Liver (tissue), 9 donors: Measurements from ENCODE around the gene CARMIL1. TPM values are rescaled to one million over a fixed set of nuclear protein-coding genes. Genes with fewer than 3 reads are reported as not detected.

Source experiments
- DNase-seq: peaks from one replicate; pipeline ENCODE4 v3.0.0-alpha.2; 2017; ENCODE audit warnings: low spot score
- H3K27ac ChIP-seq, 2 donors: one replicate each; pipeline ENCODE4 v1.7.0; 2013; ENCODE audit warnings: inconsistent platforms in 2 of 2, low read length in 2 of 2, control low read depth in 1 of 2, low read depth in 1 of 2, mild to moderate bottlenecking in 1 of 2
- H3K27me3 ChIP-seq, 4 donors: one replicate each; pipeline versions ENCODE4 v1.6.1 to v1.7.0; 2013; ENCODE audit warnings: low read length in 3 of 4, inconsistent platforms in 1 of 4, mild to moderate bottlenecking in 1 of 4, moderate library complexity in 1 of 4; ENCODE audit not compliant: control insufficient read depth in 4 of 4, insufficient read depth in 4 of 4
- H3K36me3 ChIP-seq, 4 donors: one replicate each; pipeline versions ENCODE4 v1.6.1 to v1.7.0; 2013; ENCODE audit warnings: low read length in 3 of 4, mild to moderate bottlenecking in 3 of 4, low read depth in 1 of 4, moderate library complexity in 1 of 4; ENCODE audit not compliant: control insufficient read depth in 4 of 4, insufficient read depth in 3 of 4
- H3K4me1 ChIP-seq, 4 donors: one replicate each; pipeline versions ENCODE4 v1.6.1 to v1.7.0; 2013; ENCODE audit warnings: low read length in 3 of 4, mild to moderate bottlenecking in 3 of 4, moderate library complexity in 1 of 4; ENCODE audit not compliant: control insufficient read depth in 4 of 4, insufficient read depth in 4 of 4
- H3K4me3 ChIP-seq, 3 donors: one replicate each; pipeline versions ENCODE4 v1.6.1 to v1.7.0; 2013; ENCODE audit warnings: low read length in 3 of 3, control low read depth in 1 of 3, low read depth in 1 of 3, mild to moderate bottlenecking in 1 of 3
- H3K9ac ChIP-seq, 2 donors: one replicate each; pipeline ENCODE4 v1.7.0; 2013; ENCODE audit warnings: low read length in 2 of 2, mild to moderate bottlenecking in 2 of 2, moderate library complexity in 2 of 2, control low read depth in 1 of 2, low read depth in 1 of 2
- H3K9me3 ChIP-seq, 4 donors: one replicate each; pipeline versions ENCODE4 v1.6.1 to v1.7.0; 2013; ENCODE audit warnings: low read length in 3 of 4; ENCODE audit not compliant: control insufficient read depth in 4 of 4
- ATF3 ChIP-seq: IDR thresholded peaks from 2 replicates; pipeline ENCODE4 v1.6.1; 2016; ENCODE audit warnings: antibody characterized with exemption
- CTCF ChIP-seq: fragments of 150-350 bp; IDR thresholded peaks from 2 replicates; pipeline ENCODE4 v1.5.1; 2017; ENCODE audit warnings: improper control_type of control experiment, low read depth, low read length; ENCODE audit not compliant: missing input control
- FOXA1 ChIP-seq: IDR thresholded peaks from 2 replicates; pipeline ENCODE4 v1.6.1; 2016; ENCODE audit warnings: antibody characterized with exemption
- FOXA2 ChIP-seq: IDR thresholded peaks from 2 replicates; pipeline ENCODE4 v1.6.1; 2016; ENCODE audit warnings: antibody characterized with exemption
- GABPA ChIP-seq, 2 donors: IDR thresholded peaks in 1 of 2; conservative IDR thresholded peaks in 1 of 2; 2 replicates each; pipeline ENCODE4 v1.6.1; 2016; ENCODE audit warnings: antibody characterized with exemption in 2 of 2, mild to moderate bottlenecking in 1 of 2, moderate library complexity in 1 of 2
- HNF4A ChIP-seq, 2 donors: conservative IDR thresholded peaks; 2 replicates each; pipeline ENCODE4 v1.6.1; 2016; ENCODE audit warnings: antibody characterized with exemption in 2 of 2, mild to moderate bottlenecking in 2 of 2
- JUND ChIP-seq, 2 donors: IDR thresholded peaks; 2 replicates each; pipeline ENCODE4 v1.6.1; 2016; ENCODE audit warnings: antibody characterized with exemption in 2 of 2
- MAX ChIP-seq: IDR thresholded peaks from 2 replicates; pipeline ENCODE4 v1.6.1; 2016; ENCODE audit warnings: antibody characterized with exemption
- RAD21 ChIP-seq, 2 donors: IDR thresholded peaks; 2 replicates each; pipeline ENCODE4 v1.6.1; 2016; ENCODE audit warnings: antibody characterized with exemption in 2 of 2, mild to moderate bottlenecking in 2 of 2
- REST ChIP-seq: IDR thresholded peaks from 2 replicates; pipeline ENCODE4 v1.6.1; 2016; ENCODE audit warnings: antibody characterized with exemption, mild to moderate bottlenecking
- SP1 ChIP-seq: IDR thresholded peaks from 2 replicates; pipeline ENCODE4 v1.6.1; 2018; ENCODE audit warnings: antibody characterized with exemption, mild to moderate bottlenecking
- YY1 ChIP-seq: IDR thresholded peaks from 2 replicates; pipeline ENCODE4 v1.6.1; 2016; ENCODE audit warnings: antibody characterized with exemption, mild to moderate bottlenecking
- ZBTB33 ChIP-seq: IDR thresholded peaks from 2 replicates; pipeline ENCODE4 v1.6.1; 2016; ENCODE audit warnings: antibody characterized with exemption
- WGBS: extraction: QIAGEN DNeasy Blood & Tissue Kit; methylation state at CpG from one replicate; pipeline ENCODE4 v1.1.7; 2013; 5-methylcytosine and 5-hydroxymethylcytosine counted together
- polyA plus RNA-seq, 2 donors: library from polyadenylated mRNA; stranded (reverse) in 1 of 2; unstranded in 1 of 2; fragments of 200-250 nt in 1 of 2; fragments of >200 nt in 1 of 2; fragmentation: Nextera tagmentation in 1 of 2; extraction: Ambion mirVana in 1 of 2; gene quantifications; one replicate each; pipeline versions ENCODE4 v1.2.1 to v1.2.3, GENCODE V29; 2013 to 2015
- total RNA-seq, 2 donors: library from RNA; depleted of rRNA; stranded (reverse); fragments of >200 nt; gene quantifications; one replicate each; pipeline ENCODE4 v1.2.3, GENCODE V29; 2014
- donor health status: healthy.
- donor health status: healthy.
- donor health status: healthy.
- donor health status: healthy.
- donor health status: healthy.

Gene CARMIL1
- total and polyA plus RNA-seq, 4 donors, result 1.4 to 9.5 (median 3.5) TPM

GRCh38 chr6:25548451-25548850 is 269.3 kb downstream of the CARMIL1 start:
- no peak for DNase-seq
- Histone ChIP-seq H3K9ac (no peak overlapping the region), H3K4me1 (no peaks in the 10 kb centered on the region), H3K4me3 (no peak overlapping the region), H3K27ac (no peak overlapping the region), H3K27me3 (no peaks in the 10 kb centered on the region), H3K36me3 (no peaks in the 10 kb centered on the region), H3K9me3 (no peaks in the 10 kb centered on the region)
- TF ChIP-seq ATF3 (no peak), GABPA (IDR thresholded peaks at IDR 0.05 in 1 of 2, conservative IDR thresholded peaks at IDR 0.05 in 1 of 2) (no peak), ZBTB33 (no peak), YY1 (no peak), MAX (no peak), REST (no peak), CTCF (no peak), FOXA1 (no peak), SP1 (no peak)
- WGBS, result 72% methylated on average over 2 of the region's 2 CpGs

GRCh38 chr6:25550631-25551030 is 271.5 kb downstream of the CARMIL1 start:
- no peaks in the 10 kb centered on the region for H3K36me3 ChIP-seq

GRCh38 chr6:25553502-25553901 is 274.3 kb downstream of the CARMIL1 start:
- Histone ChIP-seq H3K9me3 (no peaks in the 10 kb centered on the region), H3K27me3 (no peaks in the 10 kb centered on the region), H3K9ac (no peak overlapping the region), H3K4me1 (no peaks in the 10 kb centered on the region), H3K36me3 (no peaks in the 10 kb centered on the region), H3K27ac (no peak overlapping the region), H3K4me3 (no peak overlapping the region)
- TF ChIP-seq JUND (IDR thresholded peaks at IDR 0.05), result no peak
- TF ChIP-seq REST, result no peak
- TF ChIP-seq SP1, result no peak
- no peak for TF ChIP-seq FOXA1
- TF ChIP-seq GABPA (IDR thresholded peaks at IDR 0.05 in 1 of 2, conservative IDR thresholded peaks at IDR 0.05 in 1 of 2), result no peak
- no peak for TF ChIP-seq HNF4A (conservative IDR thresholded peaks at IDR 0.05)
- TF ChIP-seq FOXA2, result no peak
- TF ChIP-seq RAD21 (IDR thresholded peaks at IDR 0.05), result no peak
- TF ChIP-seq ZBTB33, result no peak
- WGBS, result 86% methylated on average over 3 of the region's 3 CpGs
- no peak for DNase-seq

More at GRCh38 chr6:25550631-25551030, 271.5 kb downstream of the CARMIL1 start:
- Histone ChIP-seq H3K4me3 (no peak overlapping the region), H3K27me3 (no peaks in the 10 kb centered on the region), H3K9ac (no peak overlapping the region), H3K27ac (no peak overlapping the region), H3K9me3 (no peaks in the 10 kb centered on the region), H3K4me1 (no peaks in the 10 kb centered on the region)
- 97% methylated on average over 11 of the region's 11 CpGs for WGBS
- DNase-seq, result no peak
- TF ChIP-seq SP1, result no peak
